Mucosa of descending colon (tissue), 3 donors: Measurements from ENCODE around the gene TCF12. TPM values are rescaled to one million over a fixed set of nuclear protein-coding genes. Genes with fewer than 3 reads are reported as not detected.

Source experiments
- ATAC-seq: fragments of 200-7000 bp; cut with Tn5 transposase; one replicate; pipeline ENCODE4 v1.9.1; 2020; ENCODE audit warnings: mild to moderate bottlenecking, moderate library complexity
- DNase-seq, 3 donors: peaks; one replicate each; pipeline ENCODE4 v3.0.0-alpha.2; 2020
- H3K36me3 ChIP-seq: fragments of 200-600 bp; one replicate; pipeline ENCODE4 v1.8.0; 2021; ENCODE audit warnings: low read depth, mild to moderate bottlenecking
- H3K4me1 ChIP-seq: fragments of 200-600 bp; one replicate; pipeline ENCODE4 v1.8.0; 2021; ENCODE audit warnings: low read depth, mild to moderate bottlenecking
- H3K4me3 ChIP-seq: fragments of 200-600 bp; one replicate; pipeline ENCODE4 v1.8.0; 2021; ENCODE audit warnings: mild to moderate bottlenecking
- H3K9me3 ChIP-seq: fragments of 200-600 bp; one replicate; pipeline ENCODE4 v1.8.0; 2021; ENCODE audit warnings: mild to moderate bottlenecking
- intact Hi-C, 2 donors: fragments of 100-400 bp; cut with DNase I in 1 of 2; cut with micrococcal nuclease in 1 of 2; formaldehyde crosslinking; loops; one replicate each; pipeline versions ENCODE4 v1.11.0 to v1.11.1; 2022; cut with DNase I, micrococcal nuclease
- total RNA-seq, 3 donors: library from RNA; stranded (reverse); fragmentation: NEBNext Ultra II Directional in 2 of 3; extraction: Animal tissue kit (Norgen Biotek cat#: 25700) in 2 of 3; gene quantifications; one replicate each; pipeline versions ENCODE4 v1.2.1 to v1.2.4, GENCODE V29; 2021 to 2023
- TF ChIP-seq, protein P1 (sequence below): fragments of 200-600 bp; IDR thresholded peaks from one replicate; pipeline ENCODE4 v1.8.0; 2022; ENCODE audit warnings: antibody characterized with exemption, mild to moderate bottlenecking
- donor health status: DM: no; HTN: no; CAD: no; lungs with moderate emphysema.
- donor health status: DM: no; HTN: no; CAD: no.
- donor health status: DM: no; HTN: yes; CAD: no.

TCF12 gene
- total RNA-seq, 3 donors from 2014 or later: 74.1 to 118 (median 106) TPM

DNA sequence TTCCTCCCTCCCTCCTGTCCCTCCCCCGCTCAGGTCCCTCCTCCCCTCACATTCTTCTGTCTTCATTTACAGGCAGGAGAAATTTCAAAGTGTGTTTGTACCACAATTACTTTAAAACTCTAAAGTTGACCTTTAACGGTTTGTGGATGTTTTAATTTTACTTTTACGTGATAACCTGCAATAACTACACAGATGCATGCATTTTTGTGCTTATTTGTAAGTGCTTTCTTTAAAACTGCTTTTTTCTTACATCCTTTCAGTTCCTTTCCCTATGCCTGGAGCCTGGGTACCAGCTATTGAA, 406.1 kb downstream of the TCF12 start:
- Histone ChIP-seq H3K4me1 (peaks cover 26% of the 10 kb centered on the region), H3K4me3 (no peak overlapping the region), H3K9me3 (no peaks in the 10 kb centered on the region), H3K36me3 (no peaks in the 10 kb centered on the region)
- ATAC-seq: no peak
- no peak for DNase-seq
- intact Hi-C loops: no loop called here
- TF ChIP-seq, protein P1, sequence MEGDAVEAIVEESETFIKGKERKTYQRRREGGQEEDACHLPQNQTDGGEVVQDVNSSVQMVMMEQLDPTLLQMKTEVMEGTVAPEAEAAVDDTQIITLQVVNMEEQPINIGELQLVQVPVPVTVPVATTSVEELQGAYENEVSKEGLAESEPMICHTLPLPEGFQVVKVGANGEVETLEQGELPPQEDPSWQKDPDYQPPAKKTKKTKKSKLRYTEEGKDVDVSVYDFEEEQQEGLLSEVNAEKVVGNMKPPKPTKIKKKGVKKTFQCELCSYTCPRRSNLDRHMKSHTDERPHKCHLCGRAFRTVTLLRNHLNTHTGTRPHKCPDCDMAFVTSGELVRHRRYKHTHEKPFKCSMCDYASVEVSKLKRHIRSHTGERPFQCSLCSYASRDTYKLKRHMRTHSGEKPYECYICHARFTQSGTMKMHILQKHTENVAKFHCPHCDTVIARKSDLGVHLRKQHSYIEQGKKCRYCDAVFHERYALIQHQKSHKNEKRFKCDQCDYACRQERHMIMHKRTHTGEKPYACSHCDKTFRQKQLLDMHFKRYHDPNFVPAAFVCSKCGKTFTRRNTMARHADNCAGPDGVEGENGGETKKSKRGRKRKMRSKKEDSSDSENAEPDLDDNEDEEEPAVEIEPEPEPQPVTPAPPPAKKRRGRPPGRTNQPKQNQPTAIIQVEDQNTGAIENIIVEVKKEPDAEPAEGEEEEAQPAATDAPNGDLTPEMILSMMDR: no peak

DNA sequence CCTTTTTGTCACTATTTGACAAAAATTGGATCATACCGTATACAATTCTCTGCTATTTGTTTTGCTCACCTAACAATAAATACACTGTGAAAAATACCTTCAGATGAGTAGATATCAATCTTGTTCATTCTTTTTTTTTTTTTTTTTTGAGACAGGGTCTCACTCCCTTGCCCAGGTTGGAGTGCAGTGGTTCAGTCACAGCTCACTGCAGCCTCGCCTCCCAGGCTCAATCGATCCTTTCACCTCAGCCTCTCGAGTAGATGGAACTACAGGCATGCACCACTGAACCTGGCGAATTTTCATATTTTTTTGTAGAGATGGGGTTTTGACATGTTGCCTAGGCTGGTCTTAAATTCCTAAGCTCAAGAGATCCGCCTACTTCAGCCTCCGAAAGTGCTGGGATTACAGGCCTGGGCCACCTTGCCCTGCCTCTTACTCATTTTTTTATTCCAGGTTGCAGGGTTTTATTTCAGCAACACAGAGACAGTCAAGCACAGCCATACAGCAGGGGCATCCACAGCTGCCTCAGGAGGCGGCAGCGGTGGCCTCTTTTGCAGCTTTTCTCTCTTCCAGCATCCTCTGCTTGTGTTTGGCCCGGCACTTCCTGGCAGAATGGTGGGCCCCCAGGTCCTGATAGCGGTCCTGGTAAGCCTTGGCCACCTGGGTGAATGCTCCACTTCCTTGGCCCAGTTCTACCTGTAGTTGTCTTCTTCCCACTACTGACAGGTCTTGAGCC, 406.7 kb downstream of the TCF12 start:
- H3K9me3 ChIP-seq: no peaks in the 10 kb centered on the region
- intact Hi-C loops: no loop called here
- ATAC-seq (no peak), DNase-seq (no peak)
- no peaks in the 10 kb centered on the region for H3K36me3 ChIP-seq
- TF ChIP-seq, protein P1: no peak
- H3K4me1 ChIP-seq: peaks cover 26% of the 10 kb centered on the region
- no peak overlapping the region for H3K4me3 ChIP-seq

DNA sequence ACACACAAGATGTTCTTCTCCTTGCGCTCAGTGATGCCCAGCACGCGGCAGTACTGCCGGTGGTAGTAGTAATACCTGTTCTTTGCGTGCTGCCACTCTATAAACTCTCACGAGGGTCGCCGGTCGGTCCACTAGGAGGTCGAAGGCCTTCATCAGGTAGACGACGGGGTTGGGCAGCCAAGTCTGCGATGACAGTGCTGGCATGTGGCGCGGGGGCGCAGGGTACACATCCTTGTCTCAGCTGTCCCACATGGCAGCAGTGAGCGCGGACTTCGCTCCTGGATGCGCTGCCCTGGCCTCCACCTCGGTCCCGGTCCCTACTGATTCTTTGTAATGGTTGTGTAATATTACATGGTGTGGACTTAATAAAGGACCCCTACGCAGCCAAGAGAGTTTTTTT, 407.8 kb downstream of the TCF12 start:
- Histone ChIP-seq H3K4me1 (peaks cover 26% of the 10 kb centered on the region), H3K9me3 (no peaks in the 10 kb centered on the region), H3K4me3 (no peak overlapping the region), H3K36me3 (no peaks in the 10 kb centered on the region)
- peak; percentile 52 to 74 (median 61) for DNase-seq
- no peak for ATAC-seq
- TF ChIP-seq, protein P1: no peak
- intact Hi-C loops: no loop called here

DNA sequence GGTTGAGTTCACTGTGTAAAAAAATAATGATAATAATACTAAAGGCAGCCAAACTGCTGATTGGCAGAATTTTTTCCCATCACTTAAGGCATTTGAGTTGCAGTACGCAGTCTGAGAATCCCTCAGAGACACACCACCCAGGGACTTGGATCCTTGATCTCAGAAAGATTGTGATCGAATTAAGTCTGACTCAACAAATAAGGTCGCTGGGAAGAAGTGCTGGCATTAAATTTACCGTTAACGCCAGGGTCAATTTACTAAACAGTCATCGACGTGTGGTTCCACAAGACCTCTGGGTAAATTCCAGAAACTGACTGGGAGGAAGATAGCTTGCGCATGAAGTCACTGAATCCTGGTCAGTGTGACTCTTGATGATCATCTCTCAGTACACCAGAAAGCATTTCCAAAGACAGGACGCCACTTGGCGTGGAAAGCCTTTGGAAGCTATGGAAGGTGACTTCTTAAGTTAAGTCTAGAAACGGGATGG, 409.6 kb downstream of the TCF12 start:
- intact Hi-C loops: no loop called here
- TF ChIP-seq, protein P1: no peak
- no peak overlapping the region for H3K4me3 ChIP-seq
- ATAC-seq: no peak
- H3K4me1 ChIP-seq: peaks cover 22% of the 10 kb centered on the region
- no peak for DNase-seq
- H3K9me3 ChIP-seq: no peaks in the 10 kb centered on the region
- no peaks in the 10 kb centered on the region for H3K36me3 ChIP-seq

DNA sequence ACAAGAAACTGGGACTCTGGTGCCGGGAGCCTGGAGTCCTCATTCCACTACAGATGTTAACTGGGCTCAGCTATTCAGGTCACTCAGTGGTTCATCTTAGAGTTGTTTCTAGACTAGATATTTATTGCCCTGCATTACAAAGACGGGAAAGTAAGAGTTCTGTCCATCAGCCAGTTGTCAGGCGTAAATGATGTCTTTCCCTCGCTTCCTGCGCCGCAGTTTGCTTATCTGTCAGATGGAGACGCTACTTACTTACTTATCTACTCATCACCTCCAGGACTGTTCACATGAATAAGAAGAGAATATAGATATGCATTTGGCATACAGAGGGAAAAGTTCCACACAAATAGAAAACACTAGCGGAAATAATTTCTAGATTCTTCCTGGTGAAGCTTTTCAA, 410.0 kb downstream of the TCF12 start:
- intact Hi-C loops: no loop called here
- no peaks in the 10 kb centered on the region for H3K36me3 ChIP-seq
- DNase-seq (no peak), ATAC-seq (no peak)
- H3K4me1 ChIP-seq: peaks cover 17% of the 10 kb centered on the region
- TF ChIP-seq, protein P1: no peak
- H3K4me3 ChIP-seq: no peak overlapping the region
- no peaks in the 10 kb centered on the region for H3K9me3 ChIP-seq

DNA sequence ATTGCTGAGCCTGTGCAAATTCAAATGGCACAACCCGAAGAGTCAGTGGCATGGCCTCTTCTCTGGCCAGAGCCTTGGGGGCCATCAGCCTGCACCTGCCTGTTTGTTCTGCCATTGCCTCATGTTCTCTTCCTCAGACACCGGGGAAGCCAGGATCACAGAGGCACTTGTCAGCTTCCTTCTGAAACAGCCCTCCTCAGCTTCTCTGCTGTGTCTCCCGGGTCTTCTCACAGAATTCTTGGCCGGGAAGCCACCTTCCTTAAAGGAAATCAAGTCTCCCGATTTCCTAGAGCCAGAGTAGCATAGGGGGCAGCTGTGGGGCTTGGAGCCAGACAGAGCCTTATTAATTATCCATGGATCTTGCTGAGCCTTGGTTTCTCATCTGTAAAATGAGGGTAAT, 410.5 kb downstream of the TCF12 start:
- peaks cover 17% of the 10 kb centered on the region for H3K4me1 ChIP-seq

More for the DNA sequence above, 410.5 kb downstream of the TCF12 start:
- no peak overlapping the region for H3K4me3 ChIP-seq
- no peak for ATAC-seq
- no peaks in the 10 kb centered on the region for H3K36me3 ChIP-seq
- TF ChIP-seq, protein P1: no peak
- no peak for DNase-seq
- intact Hi-C loops: no loop called here
- H3K9me3 ChIP-seq: no peaks in the 10 kb centered on the region
